Embryonic facial prominence (tissue), 1 donor: ENCODE data around the gene NYNRIN.
A peak's percentile ranks its signal among the peaks of the same experiment; 100 is the strongest.

ENCODE experiments used
- DNase-seq: peaks from one replicate; pipeline ENCODE4 v3.0.0-alpha.2; 2016; ENCODE audit errors: extremely low spot score

Gene NYNRIN

DNA sequence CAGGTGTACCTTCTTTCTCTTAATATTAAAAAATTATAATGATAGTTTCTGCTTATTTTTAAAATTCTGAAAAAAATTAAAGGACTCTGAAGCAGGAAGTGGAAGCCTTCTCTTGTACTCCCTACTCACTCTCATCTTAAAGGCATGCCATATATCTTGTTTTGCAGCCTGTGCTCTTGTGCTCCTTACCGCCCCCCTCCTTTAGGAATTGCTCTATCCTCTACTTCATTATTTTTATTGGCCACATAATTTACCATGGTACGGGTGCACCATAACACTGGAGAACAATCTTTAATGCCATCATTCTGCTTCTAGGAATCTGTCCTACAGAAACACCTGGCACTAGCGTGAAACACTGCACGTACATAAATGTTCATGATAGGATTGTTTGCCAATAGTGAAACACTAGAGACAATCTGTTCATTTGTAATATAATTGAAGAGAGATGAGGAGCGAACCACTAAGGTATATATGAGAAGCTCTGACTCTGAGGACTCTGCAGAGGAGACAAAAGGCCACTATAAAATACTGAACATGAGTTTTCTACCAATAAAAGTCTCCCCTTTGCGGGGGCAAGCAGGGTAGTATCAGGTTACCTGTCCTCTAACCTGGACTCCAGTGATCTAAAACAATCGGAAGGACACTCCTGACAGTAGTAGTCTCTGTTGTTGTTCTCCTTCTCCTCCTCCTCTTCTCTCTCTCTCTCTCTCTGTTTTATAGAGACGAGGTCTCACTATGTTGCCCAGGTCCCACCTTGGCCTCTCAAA, 6.3 kb upstream of the NYNRIN start:
- no peak for DNase-seq

DNA sequence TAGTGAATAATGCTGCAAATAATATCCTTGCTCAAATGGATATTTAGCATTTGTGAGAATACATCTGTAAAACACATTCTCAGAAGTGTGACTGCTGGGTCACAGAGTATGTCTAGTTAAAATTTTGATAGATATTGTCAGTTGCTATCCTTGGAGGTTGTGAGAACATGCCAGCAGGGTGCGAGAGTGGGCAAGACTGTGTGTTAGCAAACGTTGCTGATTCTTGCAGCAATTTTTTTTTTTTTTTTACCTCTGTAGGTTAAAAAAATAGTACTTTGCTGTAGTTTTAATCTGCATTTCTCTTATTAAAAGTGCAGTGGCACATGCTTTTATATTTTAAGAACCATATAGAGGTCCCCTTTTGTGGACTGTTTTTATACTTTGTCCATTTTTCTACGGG, 4.5 kb upstream of the NYNRIN start:
- DNase-seq = no peak

- DNase-seq = no peak
Measured at GRCh38 chr14:24395609-24396582, 2.9 kb upstream of the NYNRIN start.

GRCh38 chr14:24397639-24398292, 1.0 kb upstream of the NYNRIN start:
- no peak for DNase-seq

DNA sequence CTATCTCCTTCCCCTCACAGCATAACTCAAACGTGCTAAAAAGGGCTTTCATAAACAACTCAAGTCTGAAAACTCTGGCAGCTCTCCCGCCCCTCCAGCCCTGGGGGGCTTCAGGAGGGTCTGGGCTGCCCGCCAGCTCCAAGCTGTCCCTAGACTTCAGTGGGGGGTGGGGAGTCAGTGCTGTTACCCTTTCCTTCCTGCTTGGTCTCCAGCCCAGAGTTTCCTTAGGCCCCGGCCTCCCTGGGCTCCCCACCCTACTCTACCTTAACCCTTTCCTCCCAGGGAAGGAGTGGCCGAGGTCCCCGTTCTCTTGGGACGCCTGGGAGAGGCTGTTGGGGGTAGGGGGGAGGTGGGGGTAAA, 530 bp upstream of the NYNRIN start:
- DNase-seq = peak; percentile 76

- DNase-seq = no peak
Measured at GRCh38 chr14:24399447-24399822, 632 bp downstream of the NYNRIN start.

DNA sequence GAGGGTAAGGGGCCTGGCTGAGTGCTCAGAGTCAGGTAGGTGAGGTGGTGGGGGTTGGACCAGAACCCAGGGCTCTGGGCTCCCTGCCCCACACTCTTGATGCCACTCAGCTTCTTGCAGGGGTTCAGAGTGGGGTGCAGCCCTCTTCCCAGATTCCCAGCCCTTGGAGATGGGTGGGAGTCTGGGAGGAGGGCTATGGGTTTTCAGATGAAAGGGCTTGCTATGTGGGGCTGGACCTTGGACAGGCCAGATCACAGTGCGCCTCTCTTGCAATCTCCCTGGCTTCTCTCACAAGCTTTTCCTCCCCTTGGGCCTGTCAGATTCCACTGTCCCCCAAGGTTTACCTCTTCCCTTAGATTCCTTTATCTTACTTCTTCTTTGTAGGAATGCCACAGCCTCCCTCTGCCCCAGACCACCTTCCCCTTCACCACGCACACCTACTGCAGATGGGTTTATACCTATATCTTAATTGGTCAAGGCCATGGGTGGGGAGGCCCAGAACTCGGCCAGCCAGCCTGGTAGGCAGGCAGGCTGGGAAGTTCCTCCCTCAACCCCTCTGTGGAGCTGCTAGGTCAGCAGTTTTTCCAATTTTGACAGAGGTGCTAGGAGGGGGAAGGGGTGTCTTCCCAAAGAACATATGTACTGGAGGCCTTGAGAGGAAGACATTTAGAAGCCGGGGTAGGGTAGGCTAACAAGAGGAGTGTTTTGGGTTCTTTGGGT, 1.4 kb downstream of the NYNRIN start:
- DNase-seq = no peak

DNA sequence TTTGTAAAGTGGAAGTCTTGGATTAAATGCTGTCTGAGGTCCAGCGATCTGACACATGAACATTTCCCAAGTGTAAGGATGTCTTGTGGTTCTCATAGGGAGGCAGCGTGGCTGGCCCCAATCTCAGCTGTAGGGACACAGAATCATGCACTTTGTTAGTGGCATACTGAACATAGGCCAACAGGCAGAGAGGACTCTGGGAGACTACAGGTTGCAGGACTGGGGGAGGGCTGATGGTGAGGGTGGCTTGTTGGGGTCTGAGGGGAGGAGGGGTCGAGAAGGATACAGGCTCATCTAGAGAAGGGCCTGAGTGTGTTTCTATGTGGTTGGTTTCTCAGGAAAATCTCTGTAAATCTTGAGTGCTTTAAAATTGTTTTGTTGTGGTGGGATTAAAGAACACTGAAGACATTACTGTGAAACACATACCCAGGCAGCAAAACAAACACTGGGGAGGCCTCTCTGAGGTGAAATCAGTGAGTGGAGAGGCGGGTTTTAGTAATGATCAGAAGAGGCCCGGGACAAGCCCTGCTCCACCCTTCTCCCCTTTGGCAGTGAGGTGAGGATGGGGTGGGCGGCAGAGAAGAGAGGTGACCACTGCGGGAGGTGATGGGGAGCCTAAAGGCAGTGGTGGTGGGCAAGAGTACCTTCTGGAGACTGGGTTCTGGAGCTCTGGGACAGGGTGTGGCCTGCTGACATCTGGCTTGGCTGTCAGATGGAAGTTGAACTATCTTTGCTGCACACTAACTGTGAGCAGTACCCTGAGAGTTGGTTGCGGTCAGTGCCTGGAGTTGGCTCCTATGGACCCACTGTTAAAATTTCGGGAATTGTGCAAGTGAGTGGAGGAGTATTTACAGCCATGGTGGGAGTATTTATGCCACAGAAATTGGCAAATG, 3.3 kb downstream of the NYNRIN start:
- DNase-seq = no peak

DNA sequence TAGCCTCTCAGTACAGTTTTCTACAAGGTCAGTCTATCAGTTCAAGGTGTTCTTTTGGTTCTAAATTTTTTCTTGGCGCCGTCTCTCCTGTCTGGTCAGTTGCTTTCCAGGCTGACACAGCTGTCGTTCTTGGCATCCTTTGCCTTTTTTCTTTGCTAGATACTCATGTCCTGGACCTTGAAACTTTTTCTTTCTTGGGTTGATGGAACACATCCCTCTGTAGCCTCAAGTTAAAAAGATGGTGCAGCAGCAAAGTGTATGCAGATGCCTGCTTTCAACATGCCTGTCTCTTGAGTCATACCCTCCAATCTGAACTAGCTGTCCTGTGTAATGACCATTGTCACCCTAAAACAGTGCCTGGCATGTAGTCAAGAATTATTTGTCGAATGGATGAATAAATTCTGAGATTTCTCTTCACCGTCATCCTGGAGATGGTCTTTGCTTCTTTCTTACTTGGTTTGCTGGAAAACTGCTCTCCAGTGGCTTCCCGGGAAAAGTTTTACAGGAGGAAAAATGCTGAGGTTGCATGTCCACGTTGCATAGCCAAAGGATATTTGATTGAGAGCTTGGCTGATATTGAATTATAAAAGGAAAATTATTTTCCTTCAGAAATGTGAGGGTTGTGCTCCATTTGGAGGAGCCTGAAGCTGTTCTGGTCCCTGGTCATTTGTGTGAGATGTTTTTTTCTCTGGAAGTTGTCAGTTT, 4.6 kb downstream of the NYNRIN start:
- DNase-seq = no peak

GRCh38 chr14:24404814-24405213, 6.0 kb downstream of the NYNRIN start:
- no peak for DNase-seq

- DNase-seq = no peak
Measured at GRCh38 chr14:24406416-24406815, 7.6 kb downstream of the NYNRIN start.

GRCh38 chr14:24407608-24408325, 9.0 kb downstream of the NYNRIN start:
- DNase-seq = no peak

- no peak for DNase-seq
Measured at GRCh38 chr14:24408764-24409163, 10.0 kb downstream of the NYNRIN start.

DNA sequence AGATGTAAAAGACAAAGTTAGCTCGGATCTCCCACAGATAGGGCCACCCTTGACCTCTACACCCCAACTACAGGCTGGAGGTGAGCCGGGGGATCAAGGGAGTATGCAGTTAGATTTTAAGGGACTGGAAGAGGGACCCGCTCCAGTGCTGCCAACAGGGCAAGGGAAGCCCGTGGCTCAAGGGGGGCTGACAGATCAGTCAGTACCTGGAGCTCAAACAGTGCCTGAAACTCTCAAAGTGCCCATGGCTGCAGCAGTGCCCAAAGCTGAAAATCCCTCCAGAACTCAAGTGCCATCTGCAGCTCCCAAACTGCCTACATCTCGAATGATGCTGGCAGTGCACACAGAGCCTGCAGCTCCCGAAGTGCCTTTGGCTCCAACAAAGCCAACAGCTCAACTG, 10.4 kb downstream of the NYNRIN start:
- no peak for DNase-seq

- no peak for DNase-seq
Measured at GRCh38 chr14:24409956-24410355, 11.2 kb downstream of the NYNRIN start.

DNA sequence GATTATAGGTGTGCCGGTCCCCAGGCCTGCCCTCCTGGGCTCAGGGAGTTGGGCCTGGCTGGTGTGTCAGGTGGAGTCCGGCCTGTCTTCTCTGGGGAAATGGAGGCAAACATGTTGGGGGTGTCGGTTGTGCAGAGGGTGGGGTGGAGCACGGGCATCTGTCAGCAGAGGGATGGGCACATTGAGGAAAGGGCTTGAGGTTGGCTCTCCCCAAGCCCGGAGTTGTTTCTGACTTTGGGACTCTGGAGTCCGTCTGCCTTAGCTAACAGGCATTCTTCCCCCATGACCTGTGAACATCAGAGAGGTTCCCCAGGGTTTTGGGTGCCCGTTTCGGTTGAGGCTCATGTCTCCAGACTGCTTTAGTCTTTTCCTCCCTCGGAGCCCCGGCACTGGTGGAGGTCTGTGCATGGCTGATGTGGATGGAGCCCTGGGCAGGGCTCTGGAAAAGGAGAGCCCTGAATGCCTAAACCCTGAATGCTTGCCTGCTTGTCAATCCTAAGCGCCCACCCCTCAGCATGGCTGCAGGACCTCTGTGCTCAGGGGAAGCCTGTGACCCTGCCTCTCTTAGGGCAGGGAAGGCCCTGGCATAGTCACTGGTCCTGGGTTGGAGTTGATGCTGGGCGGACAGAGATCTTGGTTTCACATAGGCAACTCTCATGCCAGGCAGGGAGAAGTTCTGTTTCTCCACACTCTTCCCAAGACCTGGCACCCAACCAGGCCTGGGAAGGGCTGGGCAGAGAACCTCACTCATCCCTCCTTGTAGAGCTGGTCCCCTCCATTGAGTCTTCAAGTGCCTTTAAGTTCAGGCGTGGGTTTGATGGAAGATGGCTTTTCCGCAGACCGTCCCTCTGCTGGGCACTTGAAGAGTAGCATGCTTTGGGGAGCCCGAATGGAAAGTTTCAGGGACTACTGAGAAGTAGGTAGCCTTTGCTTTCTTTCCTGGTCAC, 12.9 kb downstream of the NYNRIN start:
- DNase-seq = no peak

- DNase-seq = no peak
Measured at GRCh38 chr14:24414077-24414476, 15.3 kb downstream of the NYNRIN start.

GRCh38 chr14:24414732-24415420, 16.1 kb downstream of the NYNRIN start:
- DNase-seq = no peak
